ENCODE measurements around the gene SLC24A4.

Gene SLC24A4

GRCh38 chr14:92407410-92407809 lies 84.4 kb downstream of the SLC24A4 start:
- no peak for DNase-seq

GRCh38 chr14:92409043-92409442 lies 86.1 kb downstream of the SLC24A4 start:
- no peak for DNase-seq

- DNase-seq = no peak
Measured at GRCh38 chr14:92411135-92411534, 88.2 kb downstream of the SLC24A4 start.

GRCh38 chr14:92411941-92412340 lies 89.0 kb downstream of the SLC24A4 start:
- no peak for DNase-seq

GRCh38 chr14:92412912-92413311 lies 89.9 kb downstream of the SLC24A4 start:
- no peak for DNase-seq

- DNase-seq = no peak
Measured at GRCh38 chr14:92413379-92413778, 90.4 kb downstream of the SLC24A4 start.

GRCh38 chr14:92414690-92415445 lies 91.9 kb downstream of the SLC24A4 start:
- DNase-seq = no peak

- no peak for DNase-seq
Measured at GRCh38 chr14:92415969-92416368, 93.0 kb downstream of the SLC24A4 start.

GRCh38 chr14:92416544-92416943 lies 93.6 kb downstream of the SLC24A4 start:
- DNase-seq = no peak

GRCh38 chr14:92417759-92418158 lies 94.8 kb downstream of the SLC24A4 start:
- no peak for DNase-seq

- no peak for DNase-seq
Measured at GRCh38 chr14:92421751-92422150, 98.8 kb downstream of the SLC24A4 start.

- DNase-seq = no peak
Measured at GRCh38 chr14:92425101-92425500, 102.1 kb downstream of the SLC24A4 start.

GRCh38 chr14:92426237-92426636 lies 103.3 kb downstream of the SLC24A4 start:
- DNase-seq = no peak

- DNase-seq = no peak
Measured at GRCh38 chr14:92427096-92427495, 104.1 kb downstream of the SLC24A4 start.

GRCh38 chr14:92430686-92431085 lies 107.7 kb downstream of the SLC24A4 start:
- DNase-seq = no peak

- DNase-seq = no peak
Measured at GRCh38 chr14:92431199-92431725, 108.3 kb downstream of the SLC24A4 start.

GRCh38 chr14:92433407-92433806 lies 110.4 kb downstream of the SLC24A4 start:
- no peak for DNase-seq

- no peak for DNase-seq
Measured at GRCh38 chr14:92435154-92435553, 112.2 kb downstream of the SLC24A4 start.

- DNase-seq = no peak
Measured at GRCh38 chr14:92436115-92436776, 113.3 kb downstream of the SLC24A4 start.

- no peak for DNase-seq
Measured at GRCh38 chr14:92437309-92437708, 114.3 kb downstream of the SLC24A4 start.

- no peak for DNase-seq
Measured at GRCh38 chr14:92437729-92438285, 114.8 kb downstream of the SLC24A4 start.

- no peak for DNase-seq
Measured at GRCh38 chr14:92439537-92440344, 116.8 kb downstream of the SLC24A4 start.

- no peak for DNase-seq
Measured at GRCh38 chr14:92440345-92441003, 117.5 kb downstream of the SLC24A4 start.

Data from SHP77 treated with DMSO at 0.1 percent for 48 hours (cell line).